Dedifferentiated amniotic fluid mesenchymal stem cell (primary cell): ENCODE data around the gene MECP2.
A peak's percentile ranks its signal among the peaks of the same experiment; 100 is the strongest.
"Not testable (repeated sequence)": the region's sequence is repeated elsewhere in the genome, so short reads cannot be mapped to it uniquely, and the experiment has no call there.

Experiments used
- DNase-seq: peaks from one replicate; pipeline ENCODE4 v3.0.0-alpha.2; 2016; ENCODE audit errors: extremely low spot score

MECP2 gene

GRCh38 chrX:154097589-154098541 lies at the start of gene MECP2:
Gene MECP2, minus strand, starts transcription at chrX:154097717.
- DNase-seq: peak; percentile 79

GRCh38 chrX:154144010-154144409 lies 46.5 kb upstream of the MECP2 start, which contains the start of gene OPN1LW:
Gene OPN1LW, plus strand, starts transcription at chrX:154144243. Its CDS starts 41 bp downstream, at chrX:154144284.
- DNase-seq: not testable (repeated sequence)

DNA sequence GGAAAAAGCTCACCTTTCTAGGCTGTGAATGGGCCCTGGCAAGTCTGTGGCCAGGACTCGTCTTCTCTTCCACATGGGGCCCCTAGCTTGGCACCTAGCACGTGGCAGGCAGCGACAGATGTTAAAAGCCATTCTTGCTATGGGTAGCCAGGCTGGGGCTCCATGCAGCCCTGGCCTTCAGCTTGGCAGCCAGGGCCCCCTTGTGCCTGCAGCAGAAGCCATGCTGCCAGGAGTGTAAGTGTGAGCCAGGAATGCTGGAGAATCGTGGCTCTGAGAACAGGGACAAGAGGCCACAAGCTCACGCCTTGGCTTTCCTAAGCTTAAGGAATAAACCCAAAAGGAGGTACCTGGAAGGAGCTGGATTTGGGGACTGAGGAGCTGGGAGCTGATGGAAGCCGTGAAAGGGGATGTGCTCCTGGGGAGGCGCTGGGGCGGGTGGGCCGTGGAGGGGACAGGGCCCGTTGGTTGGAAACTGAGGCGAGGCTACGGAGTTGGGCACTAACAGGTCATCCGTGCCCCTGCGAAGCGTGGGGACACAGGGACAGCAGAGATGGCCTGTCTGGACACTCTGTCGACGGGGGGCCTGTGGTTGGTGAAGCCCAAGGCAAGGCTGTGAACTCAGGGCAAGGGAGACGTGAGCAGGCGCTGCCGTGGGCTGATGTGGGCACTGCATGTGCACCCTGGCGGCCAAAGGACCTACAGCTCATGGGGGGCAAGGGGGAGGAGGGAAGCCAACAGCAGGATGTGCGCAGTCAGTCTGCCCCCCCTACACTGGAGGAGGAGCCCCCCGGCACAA lies 45.6 kb upstream of the MECP2 start:
- no peak for DNase-seq

GRCh38 chrX:154142386-154142785 lies 44.9 kb upstream of the MECP2 start:
- no peak for DNase-seq

GRCh38 chrX:154140742-154141141 lies 43.2 kb upstream of the MECP2 start:
- no peak for DNase-seq

- no peak for DNase-seq
These were observed 42.7 kb upstream of the MECP2 start for GRCh38 chrX:154140206-154140605.

DNA sequence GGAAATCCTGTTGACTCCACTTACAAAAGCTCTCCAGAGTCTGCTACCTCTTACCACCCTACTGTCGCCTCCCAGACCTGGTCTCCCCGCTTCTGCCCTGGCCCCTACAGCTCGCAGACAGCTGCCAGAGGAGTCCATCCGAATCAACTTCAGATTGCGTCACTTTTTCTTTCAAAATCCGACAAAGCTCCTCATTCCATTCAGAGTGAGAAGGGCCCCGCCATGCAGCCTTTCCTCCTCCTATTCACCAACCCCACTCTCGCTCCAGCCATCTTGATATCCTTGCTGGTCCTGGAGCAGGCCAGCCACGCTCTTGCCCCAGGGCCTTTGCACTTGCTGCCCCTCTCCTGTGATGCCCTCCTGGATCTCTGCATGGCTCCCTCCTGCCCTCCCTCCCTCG lies 41.3 kb upstream of the MECP2 start:
- DNase-seq: no peak

- no peak for DNase-seq
These were observed 39.2 kb upstream of the MECP2 start for GRCh38 chrX:154136627-154137161.

- no peak for DNase-seq
These were observed 38.1 kb upstream of the MECP2 start for GRCh38 chrX:154135458-154136229.

DNA sequence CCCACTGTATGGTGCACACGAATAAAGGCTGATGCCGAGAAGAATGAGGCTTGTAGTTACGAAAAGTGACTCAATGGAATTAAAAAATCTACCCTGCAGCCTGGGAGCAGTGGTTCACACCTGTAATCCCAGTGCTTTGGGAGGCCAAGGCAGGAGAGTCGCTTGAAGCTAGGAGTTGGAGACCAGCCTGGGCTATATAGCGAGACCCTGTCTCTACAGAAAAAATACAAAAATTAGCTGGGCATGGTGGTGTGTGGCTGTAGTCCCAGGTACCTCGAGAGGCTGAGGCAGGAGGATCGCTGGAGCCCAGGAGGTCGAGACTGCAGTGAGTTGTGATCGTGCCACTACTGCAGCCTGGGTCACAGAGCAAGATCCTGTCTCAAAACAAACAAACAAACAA lies 34.8 kb upstream of the MECP2 start:
- DNase-seq: no peak

DNA sequence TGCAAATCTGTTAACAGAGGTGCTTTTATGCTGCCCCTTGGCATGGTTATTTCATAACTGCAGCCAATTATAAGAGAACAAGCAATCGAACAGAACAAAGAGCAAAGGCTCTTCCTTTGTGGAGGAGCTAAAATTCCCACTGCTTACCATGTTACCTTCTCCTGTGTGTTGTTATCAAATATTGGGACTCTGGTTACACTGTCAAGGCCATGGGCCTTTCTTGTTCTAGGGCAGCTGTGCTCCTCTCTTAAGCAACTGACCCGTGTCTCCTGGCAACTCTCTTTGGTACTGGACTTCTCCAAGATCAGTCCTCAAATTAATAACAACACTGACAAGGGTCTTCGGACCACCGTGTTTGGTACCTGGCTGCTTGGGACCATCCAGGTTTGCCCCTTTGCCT lies 34.4 kb upstream of the MECP2 start:
- no peak for DNase-seq

- no peak for DNase-seq
These were observed 28.6 kb upstream of the MECP2 start for GRCh38 chrX:154126101-154126500.

GRCh38 chrX:154125391-154126040 lies 28.0 kb upstream of the MECP2 start:
- DNase-seq: no peak

DNA sequence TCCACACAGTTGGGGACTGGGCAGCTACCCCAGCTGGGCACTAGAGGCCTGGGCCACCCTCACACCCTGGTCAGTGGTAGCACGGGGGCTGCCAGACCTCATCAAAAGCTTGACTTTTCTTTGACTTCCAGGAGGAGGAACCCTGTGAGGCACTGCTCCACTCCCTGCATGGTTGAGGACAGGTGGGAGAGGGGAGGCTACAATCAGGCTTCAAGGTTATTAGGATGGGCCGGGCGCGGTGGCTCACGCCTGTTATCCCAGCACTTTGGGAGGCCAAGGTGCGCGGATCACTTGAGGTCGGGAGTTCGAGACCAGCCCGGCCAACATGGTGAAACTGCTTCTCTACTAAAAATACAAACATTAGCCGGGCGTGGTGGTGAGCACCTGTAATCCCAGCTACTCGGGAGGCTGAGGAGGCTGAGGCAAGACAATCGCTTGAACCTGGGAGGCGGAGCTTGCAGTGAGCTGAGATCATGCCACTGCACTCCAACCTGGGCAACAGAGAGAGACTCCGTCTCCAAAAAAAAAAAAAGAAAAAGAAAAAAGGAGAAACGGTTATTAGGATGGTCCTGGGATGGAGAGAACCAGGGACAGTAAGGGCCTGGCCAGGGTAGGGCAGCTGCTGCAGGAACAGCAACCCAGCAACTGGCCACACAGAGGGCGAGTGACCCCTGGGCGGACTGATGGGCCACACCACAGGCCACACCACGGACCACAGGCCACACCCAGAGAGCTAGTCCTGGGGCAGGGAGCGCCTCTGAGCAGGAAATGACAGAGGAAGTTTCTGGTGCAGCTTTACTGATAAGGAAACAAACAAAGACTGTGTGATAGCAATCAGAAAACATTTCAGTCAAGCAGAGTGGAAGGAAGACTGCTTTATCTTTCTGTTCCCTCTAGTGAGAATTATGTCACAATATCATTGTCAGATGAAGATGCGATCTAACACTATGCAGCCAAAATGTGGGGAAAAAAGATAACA lies 26.0 kb upstream of the MECP2 start:
- no peak for DNase-seq

GRCh38 chrX:154121961-154122360 lies 24.4 kb upstream of the MECP2 start:
- DNase-seq: no peak

- no peak for DNase-seq
These were observed 23.7 kb upstream of the MECP2 start for GRCh38 chrX:154121207-154121606.

DNA sequence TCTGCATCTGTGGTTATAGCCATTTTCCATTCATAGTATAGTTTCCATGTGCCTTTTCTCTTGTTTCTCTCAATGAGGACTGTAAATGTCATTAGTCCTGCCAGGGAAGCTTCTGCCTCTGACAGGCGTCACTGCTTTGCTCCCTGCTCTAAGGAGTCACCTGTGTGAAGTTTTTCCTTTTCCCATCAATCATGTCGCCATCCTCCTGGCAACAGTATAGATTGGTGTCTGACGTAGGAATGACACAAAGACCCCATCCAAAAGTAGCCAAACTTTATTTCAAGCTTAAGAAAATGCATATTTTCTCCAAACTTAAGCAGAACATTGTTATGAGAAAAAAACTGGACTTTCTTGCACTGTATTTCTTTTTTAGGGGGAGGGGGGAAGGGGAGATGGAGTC lies 23.1 kb upstream of the MECP2 start:
- DNase-seq: no peak

GRCh38 chrX:154117566-154117965 lies 20.0 kb upstream of the MECP2 start:
- DNase-seq: no peak

DNA sequence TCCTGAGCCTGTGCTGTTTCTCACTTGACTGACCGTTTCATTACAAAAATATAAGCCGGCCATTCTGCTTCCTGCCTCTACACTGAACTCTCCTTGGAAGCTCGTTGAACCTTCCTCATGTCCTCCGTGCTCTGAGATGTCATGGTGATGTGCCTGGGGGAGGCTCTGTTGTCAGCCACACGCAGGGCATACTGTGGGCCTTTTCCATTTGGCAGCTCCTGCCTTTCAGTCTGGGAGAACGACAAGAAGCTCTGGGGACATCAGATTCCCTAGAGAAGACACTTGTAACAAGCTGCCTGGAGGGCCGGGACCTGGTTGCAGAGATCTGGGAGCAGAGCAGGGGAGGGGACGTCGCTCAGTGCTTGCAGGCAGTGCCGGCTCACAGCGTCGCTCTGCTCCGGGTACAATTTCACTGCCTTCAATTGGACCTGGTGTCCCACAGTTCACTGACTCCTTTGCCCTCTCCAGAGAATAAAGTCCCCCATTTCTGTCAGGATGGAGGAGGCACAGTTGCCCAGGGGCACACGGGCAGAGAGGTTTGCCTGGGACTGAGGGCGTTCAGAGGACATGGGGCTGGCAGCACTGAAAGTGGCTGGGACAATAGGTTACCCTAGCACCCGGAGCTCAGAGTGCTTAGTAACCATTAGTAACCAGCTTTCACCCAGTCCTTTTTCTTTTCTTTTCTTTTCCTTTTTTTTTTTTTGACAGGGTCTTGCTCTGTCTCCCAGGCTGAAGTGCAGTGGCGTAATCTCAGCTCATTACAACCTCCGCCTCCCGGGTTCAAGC lies 19.1 kb upstream of the MECP2 start:
- no peak for DNase-seq
